H9 (cell line): ENCODE results near the gene CDH4. TPM values are rescaled to one million over a fixed set of nuclear protein-coding genes. Genes with fewer than 3 reads are reported as not detected.

ENCODE experiments used
- DNase-seq: peaks from one replicate; pipeline ENCODE4 v3.0.0-alpha.2; 2017
- H2AFZ ChIP-seq: one replicate; pipeline ENCODE4 v1.6.1; 2013; ENCODE audit warnings: mild to moderate bottlenecking, low read length, control low read depth, moderate library complexity
- H2AK5ac ChIP-seq: 2 replicates; pipeline ENCODE4 v1.6.1; 2013; ENCODE audit warnings: low read length, control low read depth, mixed read lengths; ENCODE audit not compliant: insufficient read length
- H2BK120ac ChIP-seq: one replicate; pipeline ENCODE4 v1.6.1; 2013; ENCODE audit warnings: low read depth, mild to moderate bottlenecking, low read length, control low read depth, inconsistent platforms; ENCODE audit not compliant: poor library complexity, severe bottlenecking
- H2BK12ac ChIP-seq: 2 replicates; pipeline ENCODE4 v1.6.1; 2013; ENCODE audit warnings: low read length, control low read depth, mixed read lengths, low read depth; ENCODE audit not compliant: insufficient read length
- H2BK15ac ChIP-seq: 2 replicates; pipeline ENCODE4 v1.6.1; 2013; ENCODE audit warnings: low read depth, low read length, control low read depth
- H2BK20ac ChIP-seq: one replicate; pipeline ENCODE4 v1.6.1; 2013; ENCODE audit warnings: low read depth, mild to moderate bottlenecking, low read length, control low read depth, inconsistent platforms; ENCODE audit not compliant: poor library complexity, severe bottlenecking
- H2BK5ac ChIP-seq: 2 replicates; pipeline ENCODE4 v1.6.1; 2013; ENCODE audit warnings: low read length, control low read depth, mixed read lengths; ENCODE audit not compliant: insufficient read length
- H3K14ac ChIP-seq: 2 replicates; pipeline ENCODE4 v1.6.1; 2013; ENCODE audit warnings: low read length, control low read depth; ENCODE audit not compliant: insufficient read depth
- H3K18ac ChIP-seq: 2 replicates; pipeline ENCODE4 v1.6.1; 2013; ENCODE audit warnings: low read depth, mild to moderate bottlenecking, mixed read lengths, low read length, control low read depth; ENCODE audit not compliant: insufficient read length
- H3K23ac ChIP-seq: 2 replicates; pipeline ENCODE4 v1.6.1; 2013; ENCODE audit warnings: low read length, control low read depth, mixed read lengths, low read depth; ENCODE audit not compliant: insufficient read length
- H3K23me2 ChIP-seq: 2 replicates; pipeline ENCODE4 v1.6.1; 2013; ENCODE audit warnings: low read depth, mild to moderate bottlenecking, mixed read lengths, low read length, control low read depth; ENCODE audit not compliant: insufficient read length, poor library complexity, severe bottlenecking
- H3K27ac ChIP-seq: 2 replicates; pipeline ENCODE4 v1.5.1; 2013; ENCODE audit warnings: low read length, control low read depth, mixed read lengths, low read depth; ENCODE audit not compliant: insufficient read length
- H3K27me3 ChIP-seq: 2 replicates; pipeline ENCODE4 v1.6.1; 2013; ENCODE audit warnings: low read length, control low read depth, inconsistent platforms; ENCODE audit not compliant: insufficient read depth
- H3K4ac ChIP-seq: 2 replicates; pipeline ENCODE4 v1.6.1; 2013; ENCODE audit warnings: low read depth, mild to moderate bottlenecking, control low read depth, inconsistent platforms, low read length, moderate library complexity
- H3K4me1 ChIP-seq: 2 replicates; pipeline ENCODE4 v1.6.1; 2013; ENCODE audit warnings: low read length, control low read depth, inconsistent platforms; ENCODE audit not compliant: insufficient read depth
- H3K4me2 ChIP-seq: 2 replicates; pipeline ENCODE4 v1.6.1; 2013; ENCODE audit warnings: low read length, control low read depth, mixed read lengths; ENCODE audit not compliant: insufficient read length, insufficient read depth
- H3K56ac ChIP-seq: 2 replicates; pipeline ENCODE4 v1.6.1; 2013; ENCODE audit warnings: low read depth, mild to moderate bottlenecking, mixed read lengths, low read length, control low read depth; ENCODE audit not compliant: insufficient read length
- H3K79me1 ChIP-seq: 2 replicates; pipeline ENCODE4 v1.6.1; 2013; ENCODE audit warnings: low read depth, mild to moderate bottlenecking, moderate library complexity, low read length, control low read depth, inconsistent platforms; ENCODE audit not compliant: insufficient read depth, poor library complexity, severe bottlenecking
- H3K79me2 ChIP-seq: 2 replicates; pipeline ENCODE4 v1.6.1; 2013; ENCODE audit warnings: low read length, control low read depth, inconsistent platforms; ENCODE audit not compliant: insufficient read depth
- H3K9ac ChIP-seq: 2 replicates; pipeline ENCODE4 v1.6.1; 2013; ENCODE audit warnings: low read length, control low read depth, mixed read lengths; ENCODE audit not compliant: insufficient read length; ENCODE audit errors: extremely low read depth
- H3K9me3 ChIP-seq: one replicate; pipeline ENCODE4 v1.6.1; 2013; ENCODE audit warnings: low read depth, low read length, inconsistent platforms; ENCODE audit not compliant: control insufficient read depth
- H3T11ph ChIP-seq: one replicate; pipeline ENCODE4 v1.6.1; 2013; ENCODE audit warnings: mild to moderate bottlenecking, low read length, control low read depth, inconsistent platforms
- H4K20me1 ChIP-seq: one replicate; pipeline ENCODE4 v1.6.1; 2013; ENCODE audit not compliant: control insufficient read depth, insufficient read length, insufficient read depth
- H4K5ac ChIP-seq: 2 replicates; pipeline ENCODE4 v1.6.1; 2013; ENCODE audit warnings: low read depth, mild to moderate bottlenecking, mixed read lengths, low read length, control low read depth; ENCODE audit not compliant: insufficient read length
- H4K8ac ChIP-seq: replicated peaks from 2 replicates; pipeline ENCODE4 v1.6.1; 2013; ENCODE audit warnings: low read length, control low read depth, mixed read lengths, low read depth; ENCODE audit not compliant: insufficient read length
- H4K91ac ChIP-seq: 2 replicates; pipeline ENCODE4 v1.6.1; 2013; ENCODE audit warnings: low read depth, mild to moderate bottlenecking, moderate library complexity, mixed read lengths, low read length, control low read depth; ENCODE audit not compliant: insufficient read length
- H3K27ac Mint-ChIP-seq, 3 experiments: 2 replicates in 2 of 3; 3 replicates in 1 of 3; pipeline ENCODE4 v1.8.0; 2020 to 2021; ENCODE audit warnings: mixed read lengths in 3 of 3, mild to moderate bottlenecking in 1 of 3, moderate library complexity in 1 of 3
- H3K27me3 Mint-ChIP-seq: 2 replicates; pipeline ENCODE4 v1.8.0; 2021; ENCODE audit warnings: low read depth, mild to moderate bottlenecking, moderate library complexity, mixed read lengths
- H3K36me3 Mint-ChIP-seq, 3 experiments: 2 replicates in 2 of 3; 3 replicates in 1 of 3; pipeline ENCODE4 v1.8.0; 2020 to 2021; ENCODE audit warnings: low read depth in 3 of 3, mixed read lengths in 3 of 3; ENCODE audit not compliant: insufficient read depth in 1 of 3
- H3K4me1 Mint-ChIP-seq, 2 experiments: 2 replicates each; pipeline ENCODE4 v1.8.0; 2020; ENCODE audit warnings: mixed read lengths in 2 of 2
- H3K4me3 Mint-ChIP-seq, 2 experiments: 2 replicates in 1 of 2; 3 replicates in 1 of 2; pipeline ENCODE4 v1.8.0; 2020 to 2021; ENCODE audit warnings: mild to moderate bottlenecking in 2 of 2, mixed read lengths in 2 of 2, moderate library complexity in 1 of 2
- H3K9me3 Mint-ChIP-seq, 2 experiments: 2 replicates in 1 of 2; 3 replicates in 1 of 2; pipeline ENCODE4 v1.8.0; 2020; ENCODE audit warnings: mild to moderate bottlenecking in 2 of 2, mixed read lengths in 2 of 2, moderate library complexity in 1 of 2
- CTCF ChIP-seq: fragments of 200-600 bp; sonication (generic); conservative IDR thresholded peaks from 3 replicates; pipeline ENCODE4 v1.8.0; 2021; ENCODE audit warnings: antibody characterized with exemption, mild to moderate bottlenecking
- WGBS: extraction: QIAGEN DNeasy Blood & Tissue Kit; methylation state at CpG from one replicate; pipeline ENCODE4 v1.1.7; 2013; ENCODE audit warnings: missing lambda C conversion rate, low lambda C conversion rate, mixed read lengths; ENCODE audit not compliant: insufficient read length; ENCODE audit errors: extremely low coverage; 5-methylcytosine and 5-hydroxymethylcytosine counted together
- total RNA-seq: library from RNA; stranded (reverse); gene quantifications from 2 replicates; pipeline ENCODE4 v1.2.1, GENCODE V29; 2021

The CDH4 gene
- total RNA-seq, 1 experiment from 2014 or later, result 3.0 TPM

GRCh38 chr20:61922936-61923335, 670.9 kb downstream of the CDH4 start:
- Mint-ChIP-seq H3K27ac (no peak overlapping the region), H3K36me3 (no peaks in the 10 kb centered on the region), H3K4me1 (no peaks in the 10 kb centered on the region), H3K4me3 (no peak overlapping the region), H3K9me3 (no peaks in the 10 kb centered on the region; a peak in 1 of 5 replicates), H3K27me3 (peaks cover 3% of the 10 kb centered on the region; the same call in 1 of the 2 replicates)
- Histone ChIP-seq H3K14ac (no peak overlapping the region), H3K79me2 (no peaks in the 10 kb centered on the region), H2BK12ac (no peak overlapping the region), H3T11ph (no peak overlapping the region), H3K9ac (no peak overlapping the region), H3K23ac (no peak overlapping the region), H2BK120ac (no peak overlapping the region), H3K4ac (no peak overlapping the region), H4K91ac (no peak overlapping the region), H2BK15ac (no peak overlapping the region), H2BK5ac (no peak overlapping the region), H3K4me1 (no peaks in the 10 kb centered on the region), H4K20me1 (no peaks in the 10 kb centered on the region), H3K9me3 (no peaks in the 10 kb centered on the region), H3K27me3 (no peaks in the 10 kb centered on the region; the same call in 1 of the 2 replicates), H2BK20ac (no peak overlapping the region), H2AK5ac (no peak overlapping the region), H3K27ac (no peak overlapping the region), H3K56ac (no peak overlapping the region), H4K5ac (no peak overlapping the region), H3K18ac (no peak overlapping the region), H3K79me1 (no peaks in the 10 kb centered on the region), H4K8ac (no peak overlapping the region), H3K23me2 (no peaks in the 10 kb centered on the region), H3K4me2 (no peak overlapping the region), H2AFZ (no peak overlapping the region)
- no peak for TF ChIP-seq CTCF
- WGBS, result no CpG with 5 or more reads among the region's 8 CpGs
- no peak for DNase-seq
